Forelimb muscle (tissue), 1 donor: ENCODE results near the gene RAB11FIP3. TPM values are rescaled to one million over a fixed set of nuclear protein-coding genes. Genes with fewer than 3 reads are reported as not detected.
"Not testable (repeated sequence)": the region's sequence is repeated elsewhere in the genome, so short reads cannot be mapped to it uniquely, and the experiment has no call there.

ENCODE experiments used
- DNase-seq: peaks from one replicate; pipeline ENCODE4 v3.0.0-alpha.2; 2013; ENCODE audit warnings: low read depth
- polyA plus RNA-seq: library from polyadenylated mRNA; unstranded; fragments of 120-200 nt; gene quantifications from one replicate; pipeline ENCODE4 v1.2.1, GENCODE V29; 2013; ENCODE audit not compliant: insufficient read length

RAB11FIP3 gene
- 30.4 TPM for polyA plus RNA-seq

- no peak for DNase-seq
Observed at GRCh38 chr16:425082-425718, at the start of gene RAB11FIP3. TSS of gene RAB11FIP3 (plus strand) at chr16:425649. CDS start at chr16:426007, 358 bp downstream.

GRCh38 chr16:375927-376816, 49.3 kb upstream of the RAB11FIP3 start:
- no peak for DNase-seq

- DNase-seq = no peak
Observed at GRCh38 chr16:376817-377418, 48.5 kb upstream of the RAB11FIP3 start.

GRCh38 chr16:377419-377951, 48.0 kb upstream of the RAB11FIP3 start:
- no peak for DNase-seq

- DNase-seq = not testable (repeated sequence)
Observed at GRCh38 chr16:378113-378820, 47.2 kb upstream of the RAB11FIP3 start.

- DNase-seq = no peak
Observed at GRCh38 chr16:378821-379182, 46.6 kb upstream of the RAB11FIP3 start.

- DNase-seq = no peak
Observed at GRCh38 chr16:379183-379960, 46.1 kb upstream of the RAB11FIP3 start.

- no peak for DNase-seq
Observed at GRCh38 chr16:379961-380761, 45.3 kb upstream of the RAB11FIP3 start.

- DNase-seq = no peak
Observed at GRCh38 chr16:380762-381011, 44.8 kb upstream of the RAB11FIP3 start.

GRCh38 chr16:381012-381788, 44.2 kb upstream of the RAB11FIP3 start:
- no peak for DNase-seq

GRCh38 chr16:381789-382717, 43.4 kb upstream of the RAB11FIP3 start, which contains the start of gene PGAP6:
TSS of gene PGAP6 (minus strand) at chr16:381978. CDS start at chr16:381821, 157 bp downstream.
- no peak for DNase-seq

GRCh38 chr16:383326-384051, 42.0 kb upstream of the RAB11FIP3 start:
- no peak for DNase-seq

- no peak for DNase-seq
Observed at GRCh38 chr16:386641-387156, 38.8 kb upstream of the RAB11FIP3 start.

- DNase-seq = not testable (repeated sequence)
Observed at GRCh38 chr16:387761-388666, 37.4 kb upstream of the RAB11FIP3 start.

- no peak for DNase-seq
Observed at GRCh38 chr16:389352-389751, 36.1 kb upstream of the RAB11FIP3 start.

GRCh38 chr16:391885-392335, 33.5 kb upstream of the RAB11FIP3 start:
- DNase-seq = no peak
